NCI-H524 treated with DMSO at 0.1 percent for 48 hours (cell line): ENCODE measurements around the gene CENPP.

Experiments
- DNase-seq: peaks from one replicate; lab custom pipeline; 2025; lab: John Stamatoyannopoulos, UW

Gene CENPP

DNA sequence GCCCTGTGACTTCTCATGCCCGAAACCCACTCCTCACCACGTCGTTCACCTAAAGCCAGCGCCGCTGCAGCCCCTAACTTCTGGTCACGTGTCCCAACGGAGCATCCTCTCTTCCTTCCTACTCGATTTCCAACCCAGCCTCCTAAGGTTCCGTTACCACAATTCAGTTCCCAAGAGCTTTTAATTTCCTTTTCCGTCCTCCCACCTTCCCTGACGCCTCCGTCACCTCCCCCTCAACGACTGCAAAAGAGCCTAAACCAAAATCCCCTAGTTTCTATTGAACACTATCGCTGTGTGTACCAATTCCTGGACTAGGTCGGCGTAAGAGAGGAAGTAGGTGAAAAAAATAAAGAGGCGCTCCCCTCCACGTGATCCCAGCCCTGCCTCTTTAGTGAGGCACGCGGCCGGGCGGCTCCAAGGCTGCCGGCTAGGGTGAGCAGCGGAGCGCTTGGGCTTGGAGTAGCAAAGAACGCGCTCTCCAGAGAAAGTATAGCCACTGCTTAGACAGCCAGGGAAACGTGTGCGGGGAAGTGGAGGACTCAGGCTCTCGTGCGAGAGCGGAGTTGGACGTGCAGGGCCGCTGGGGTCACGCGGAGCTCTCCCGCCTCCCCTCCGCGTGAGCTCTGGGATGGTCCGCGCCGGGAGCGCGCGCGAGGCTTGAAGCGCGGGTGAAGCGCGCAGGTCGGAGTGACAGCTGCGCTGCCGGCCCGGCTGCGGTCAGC is at the start of gene CENPP, which contains the start of gene NOL8:
CENPP (plus strand) TSS at position 685 of the 722 bp plus-strand sequence.
NOL8 (minus strand) TSS at position 82 of the 722 bp plus-strand sequence. CDS start 1,189 bp downstream, outside the sequence.
- DNase-seq = peak; percentile 67

DNA sequence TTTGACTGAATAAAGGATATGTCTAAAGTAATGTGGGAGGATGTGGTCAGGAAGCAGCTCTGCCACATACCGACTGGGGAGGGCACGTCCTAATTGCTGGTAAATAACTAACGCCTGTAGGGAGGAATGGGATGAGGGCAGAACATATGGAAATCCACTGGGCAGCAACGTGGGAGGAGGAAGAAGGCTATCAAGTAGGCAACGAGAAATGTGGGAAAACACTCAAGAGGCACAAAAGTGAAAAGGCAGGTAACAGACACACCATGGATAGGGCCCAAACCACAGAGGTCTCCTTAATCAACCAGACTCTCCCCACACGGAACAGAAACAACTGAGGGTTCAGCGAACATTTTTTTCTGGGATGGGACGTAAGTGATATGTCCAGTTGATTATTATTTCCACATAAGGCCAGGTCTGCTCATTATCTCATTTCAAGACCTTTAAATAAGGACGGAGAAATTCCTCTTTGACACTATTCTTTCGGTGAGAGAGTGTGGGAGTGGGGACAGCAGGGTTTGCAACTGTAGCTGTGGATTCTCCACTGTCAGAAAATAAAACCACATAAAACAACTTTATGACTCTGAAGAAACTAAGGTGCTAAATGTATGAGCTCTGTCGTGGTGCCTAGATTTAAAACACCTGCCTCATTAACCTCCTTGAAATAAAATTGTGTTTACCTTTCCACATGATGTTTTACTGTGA is 49.3 kb upstream of the CENPP start:
- DNase-seq = no peak

DNA sequence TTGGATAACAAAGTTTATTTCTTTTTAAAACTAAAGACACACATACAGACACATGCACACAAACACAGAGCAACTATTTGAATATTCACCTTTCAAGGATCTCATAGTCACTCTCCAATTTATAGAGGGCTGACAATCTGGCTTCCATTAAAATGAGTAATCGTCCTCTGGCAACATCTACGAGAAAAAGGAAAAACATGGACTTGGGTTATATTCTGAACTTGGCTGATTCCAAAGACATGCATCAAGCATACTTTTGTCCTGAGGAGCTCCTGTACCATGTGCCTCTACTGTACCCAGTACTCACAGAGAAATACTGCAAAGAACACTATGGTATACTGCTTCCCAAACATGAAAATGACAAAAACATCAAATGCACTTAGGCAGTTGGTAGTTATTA is 47.6 kb upstream of the CENPP start:
- DNase-seq = no peak

DNA sequence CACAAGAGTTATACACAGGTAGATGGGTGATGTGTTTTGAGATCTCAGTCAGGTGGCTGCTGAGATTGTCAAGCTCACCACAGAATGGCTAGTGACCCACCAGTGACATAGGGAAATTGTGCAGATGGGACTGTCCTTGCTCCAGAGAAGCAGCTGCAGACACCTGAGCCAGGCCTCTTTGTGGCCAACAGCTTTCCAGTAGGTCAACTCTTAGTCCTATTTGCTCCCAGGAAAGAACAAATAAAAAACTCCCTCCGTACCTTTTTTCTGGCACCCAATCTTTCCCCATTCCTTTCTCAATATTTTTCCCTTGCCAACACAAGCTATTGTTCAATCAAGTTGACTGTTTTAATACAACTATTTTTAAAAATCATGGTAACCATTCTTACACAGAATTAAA is 46.5 kb upstream of the CENPP start:
- DNase-seq = no peak

DNA sequence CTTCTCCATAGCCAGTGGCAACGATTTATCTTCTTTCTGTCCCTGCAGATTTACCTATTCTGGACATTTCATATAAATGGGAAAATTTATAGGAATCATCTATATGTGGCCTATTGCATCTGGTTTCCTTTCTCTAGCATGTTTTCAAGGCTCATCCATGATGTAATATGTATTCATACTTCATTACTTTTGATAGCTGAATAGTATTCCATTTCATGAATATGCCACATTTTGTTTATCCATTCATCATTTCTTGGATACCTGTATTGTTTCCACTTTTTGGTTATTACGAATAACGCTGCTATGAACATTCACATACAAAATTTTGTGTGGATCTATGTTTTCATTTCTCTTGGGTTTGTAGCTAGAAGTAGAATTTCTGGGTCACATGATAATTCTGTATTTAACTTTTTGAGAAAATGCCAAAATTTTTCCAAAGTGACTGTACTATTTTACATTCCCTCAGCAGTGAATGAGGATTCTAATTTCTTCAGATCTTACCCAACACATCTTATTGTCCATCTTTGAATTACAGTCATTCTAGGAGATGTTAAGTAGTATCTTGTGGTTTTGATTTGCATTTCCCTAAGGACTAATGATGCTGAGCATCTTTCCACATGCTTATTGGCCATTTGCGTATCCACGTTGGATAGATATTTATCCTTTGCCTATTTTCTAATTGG is 35.9 kb upstream of the CENPP start:
- DNase-seq = no peak

DNA sequence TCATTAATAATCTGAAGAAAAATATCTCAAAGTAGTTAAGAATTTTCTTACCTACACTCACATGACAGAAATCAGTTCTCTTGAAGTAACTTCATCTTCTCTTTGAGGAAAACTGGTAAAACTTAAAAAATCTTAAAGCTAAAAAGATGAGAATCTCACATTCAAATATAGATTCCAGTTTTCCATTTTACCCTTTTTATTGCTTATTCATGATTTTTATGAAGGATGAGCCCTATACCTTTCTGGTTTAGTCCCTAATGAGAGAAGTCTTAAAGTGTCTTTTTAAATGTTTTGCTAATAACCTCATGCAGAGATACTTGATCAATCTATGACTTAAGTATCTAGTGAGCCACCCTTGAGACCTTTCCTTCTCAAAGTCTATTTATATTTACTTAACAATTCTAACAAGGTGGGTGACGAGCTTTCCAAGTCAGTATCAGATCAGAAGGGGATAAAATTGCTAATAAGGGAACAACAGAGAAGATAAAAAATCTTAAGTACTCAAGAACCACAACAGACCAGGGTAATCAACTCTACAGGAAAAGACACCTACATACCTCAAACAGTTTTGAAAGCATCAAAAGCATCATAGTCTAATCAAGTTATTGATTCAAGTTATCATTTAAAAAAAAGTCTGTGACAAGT is 34.8 kb upstream of the CENPP start:
- DNase-seq = no peak

DNA sequence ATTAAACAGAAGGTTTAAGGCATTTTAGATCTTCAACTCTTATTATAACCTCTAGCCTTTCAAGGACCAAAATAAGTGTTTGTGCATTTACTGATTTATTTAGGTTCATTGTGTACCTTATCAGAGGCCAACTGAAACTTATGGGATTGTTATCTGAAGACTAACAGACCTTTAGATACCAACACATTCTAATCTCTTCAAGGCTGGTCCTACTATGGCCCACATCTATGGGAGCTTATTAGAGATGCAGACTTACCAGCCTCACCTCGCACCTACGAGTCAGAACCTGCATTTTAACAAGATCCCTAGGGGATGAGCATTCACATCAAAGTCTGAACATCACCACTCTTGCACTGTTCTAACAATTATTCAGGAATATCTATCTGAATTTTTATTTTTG is 34.2 kb upstream of the CENPP start:
- no peak for DNase-seq

DNA sequence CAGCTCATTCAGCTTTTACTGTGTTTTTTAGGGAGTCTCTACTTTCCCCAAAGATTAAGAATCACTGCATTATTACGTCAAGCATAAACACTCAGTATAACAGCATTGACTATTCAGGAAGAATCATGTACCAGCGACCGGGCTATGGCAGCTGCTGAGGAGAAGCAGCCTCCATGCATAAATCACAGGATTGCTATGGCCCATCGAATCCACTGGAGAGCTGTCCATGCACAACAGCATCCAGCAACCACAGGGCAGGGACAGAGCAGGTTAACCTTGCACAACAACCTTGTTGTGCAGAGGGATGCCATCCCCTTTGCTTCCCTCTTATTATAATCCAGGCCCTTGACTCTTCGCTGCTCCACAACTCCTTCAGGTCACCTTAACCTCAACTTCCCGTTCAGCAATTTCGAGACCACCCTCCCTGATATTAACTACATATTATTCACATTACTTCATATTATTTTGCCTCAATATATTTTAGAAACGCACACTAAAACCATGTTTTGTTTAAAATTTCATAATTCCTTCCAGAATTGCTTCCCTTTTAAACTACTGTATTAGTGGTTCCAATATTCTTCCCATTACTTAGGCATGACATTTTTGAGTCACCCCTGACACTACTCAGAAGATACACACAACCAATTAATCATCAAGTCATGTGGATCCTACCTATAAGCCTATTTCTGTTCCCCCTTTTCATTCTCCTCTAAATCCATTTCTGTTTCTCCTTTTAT is 33.2 kb upstream of the CENPP start:
- no peak for DNase-seq

DNA sequence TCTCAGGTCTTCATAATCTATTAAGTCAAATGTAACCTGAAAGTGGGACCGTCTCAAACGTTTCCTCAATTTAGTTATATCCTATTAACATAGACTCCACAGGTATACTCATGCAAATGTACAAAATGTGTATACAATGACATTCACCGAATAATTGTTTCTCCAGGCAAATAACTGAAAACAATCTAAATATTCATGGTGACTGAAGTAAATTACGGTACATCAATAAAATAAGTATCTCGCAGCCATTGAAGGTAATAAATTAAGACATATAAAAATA is 32.7 kb upstream of the CENPP start:
- DNase-seq = no peak

DNA sequence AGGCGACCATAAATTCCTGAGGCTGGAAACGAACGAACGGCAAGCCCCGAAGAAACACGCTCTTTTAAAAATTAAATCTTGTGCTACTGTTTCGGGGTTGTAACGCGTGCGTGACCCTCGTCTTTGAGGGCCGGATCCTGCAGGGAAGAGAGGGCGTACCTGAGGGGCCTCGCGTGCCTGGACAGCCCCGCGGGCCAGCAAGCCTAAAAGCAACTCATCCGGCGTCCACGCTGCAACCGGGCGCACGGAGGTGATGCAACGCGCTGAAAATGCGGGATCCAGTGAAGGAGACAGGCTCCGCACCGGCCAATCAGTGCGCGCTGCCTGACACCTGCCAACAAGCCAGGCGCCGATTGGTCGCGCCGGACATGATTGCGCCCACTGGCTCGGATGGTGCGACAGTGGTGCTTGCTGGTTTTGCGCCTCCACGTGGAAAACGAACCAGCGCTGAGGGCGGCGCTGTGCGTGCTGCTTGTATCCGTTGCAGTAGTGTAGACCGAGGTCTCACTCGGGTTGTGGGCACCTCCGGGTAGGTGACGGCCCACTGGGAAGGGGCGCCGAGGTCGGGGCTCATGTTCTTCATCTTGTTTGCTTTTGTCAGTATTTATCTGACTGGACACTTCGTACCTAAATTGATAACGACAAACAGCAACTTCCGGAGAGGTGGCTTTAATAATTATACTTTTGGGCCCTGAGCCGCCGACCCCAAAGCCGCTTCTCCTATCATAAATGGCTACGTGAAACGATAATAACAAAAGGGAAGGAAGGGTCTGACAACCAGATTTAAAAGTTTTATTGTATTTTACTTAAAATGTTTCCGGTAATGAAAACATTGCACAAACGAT is 32.1 kb upstream of the CENPP start, which contains the start of gene IARS1:
IARS1 (minus strand) TSS at position 246 of the 845 bp plus-strand sequence. CDS start 4,278 bp downstream, outside the sequence.
- peak; percentile 94 for DNase-seq

DNA sequence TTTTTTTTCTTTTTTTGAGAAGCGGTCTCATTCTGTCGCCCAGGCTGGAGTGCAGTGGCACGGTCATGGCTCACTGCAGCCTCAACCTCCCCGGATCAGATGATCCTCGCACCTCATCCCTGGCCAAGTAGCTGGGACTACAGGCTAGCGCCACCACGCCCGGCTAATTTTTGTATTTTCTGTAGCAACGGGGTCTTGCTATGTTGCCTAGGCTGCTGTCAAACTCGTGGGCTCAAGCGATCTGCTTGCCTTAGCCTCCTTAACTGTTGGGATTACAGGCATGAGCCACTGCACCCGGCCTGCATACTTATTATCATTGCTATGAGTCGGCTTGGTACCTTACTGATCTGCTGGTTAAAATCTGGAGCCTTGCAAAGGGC is 31.5 kb upstream of the CENPP start:
- DNase-seq = no peak

DNA sequence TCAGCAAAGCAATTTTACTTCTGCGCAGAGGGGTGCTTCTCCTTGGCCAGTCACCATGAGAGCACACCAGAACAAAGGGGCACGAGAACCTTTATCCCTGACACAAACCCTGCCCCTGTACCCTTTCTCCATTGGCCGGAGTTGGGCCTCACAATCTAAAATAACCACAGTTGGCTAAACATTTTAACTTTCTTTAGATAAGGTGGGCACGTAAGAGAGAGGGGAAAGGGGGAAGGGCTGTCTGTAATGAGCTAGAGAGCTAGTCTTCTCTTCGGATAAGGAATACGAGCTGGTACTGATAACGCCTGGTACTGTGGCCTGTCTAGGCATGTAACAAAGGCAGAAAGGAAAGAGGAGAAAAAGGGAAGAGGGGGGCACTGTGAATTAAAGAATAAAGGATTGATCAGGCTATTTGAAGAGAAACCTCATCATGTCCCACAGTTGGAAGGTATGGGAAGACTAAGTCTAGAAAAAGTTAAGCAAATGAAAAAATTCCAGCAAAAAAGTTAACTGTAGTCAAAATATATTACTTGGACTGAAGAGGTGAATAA is 30.4 kb upstream of the CENPP start:
- no peak for DNase-seq

DNA sequence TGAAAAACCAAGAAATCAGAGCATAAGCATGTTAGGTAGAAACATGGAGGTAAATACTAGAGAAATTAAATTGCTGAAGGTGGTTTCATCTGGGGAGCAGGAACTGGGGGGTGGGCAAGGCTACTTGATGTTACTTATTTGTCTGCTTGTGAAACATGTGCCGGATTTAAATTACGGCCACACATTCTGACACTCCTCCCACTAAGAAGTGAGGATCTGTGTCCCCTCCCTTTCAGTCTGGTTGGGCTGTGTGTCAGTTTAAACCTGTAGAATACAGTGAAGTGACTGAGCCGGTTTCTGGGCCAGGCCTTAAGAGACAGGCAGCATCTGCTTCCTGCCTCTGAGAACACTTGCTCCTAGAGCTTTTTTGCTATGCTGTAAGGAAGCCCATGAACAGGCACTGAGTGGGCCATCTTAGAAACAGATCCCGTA is 29.9 kb upstream of the CENPP start:
- DNase-seq = no peak

DNA sequence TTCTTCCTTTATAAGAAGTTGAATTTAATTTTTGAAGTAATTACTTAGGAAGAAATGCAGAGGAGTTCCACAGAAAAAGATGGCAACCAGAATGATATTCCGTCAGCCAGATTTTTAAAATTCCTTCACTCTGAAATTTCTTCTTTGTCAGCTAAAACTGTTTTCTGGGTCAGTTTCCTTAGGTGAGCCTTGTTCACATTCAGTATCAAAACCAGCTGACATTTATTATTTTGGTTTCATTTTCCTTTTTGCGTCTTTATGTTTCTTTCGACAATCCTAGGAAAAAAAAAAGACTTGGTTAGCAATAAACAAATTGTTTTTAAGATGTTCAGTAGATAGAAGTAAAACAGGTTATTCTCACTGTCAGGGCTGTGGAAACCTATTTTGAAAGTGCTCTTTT is 28.1 kb upstream of the CENPP start:
- no peak for DNase-seq

DNA sequence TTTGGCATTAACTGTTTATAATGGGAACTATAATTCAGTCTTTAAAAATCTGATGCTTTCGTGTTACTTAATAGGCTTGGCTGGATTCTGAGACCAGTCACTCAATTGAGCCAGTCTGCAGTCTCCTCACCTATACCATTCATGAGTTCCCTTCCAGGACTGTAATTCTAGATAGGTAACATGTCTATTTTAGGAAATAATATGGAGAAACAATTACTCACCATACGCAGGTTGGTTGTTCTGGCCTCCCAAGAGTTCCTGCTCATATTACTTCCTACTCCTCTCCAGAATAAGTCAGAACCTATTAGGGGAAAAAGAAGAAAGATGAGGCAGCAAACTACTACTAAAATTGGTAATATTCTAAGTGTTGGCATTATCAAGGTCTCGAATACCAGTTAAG is 27.7 kb upstream of the CENPP start:
- no peak for DNase-seq

DNA sequence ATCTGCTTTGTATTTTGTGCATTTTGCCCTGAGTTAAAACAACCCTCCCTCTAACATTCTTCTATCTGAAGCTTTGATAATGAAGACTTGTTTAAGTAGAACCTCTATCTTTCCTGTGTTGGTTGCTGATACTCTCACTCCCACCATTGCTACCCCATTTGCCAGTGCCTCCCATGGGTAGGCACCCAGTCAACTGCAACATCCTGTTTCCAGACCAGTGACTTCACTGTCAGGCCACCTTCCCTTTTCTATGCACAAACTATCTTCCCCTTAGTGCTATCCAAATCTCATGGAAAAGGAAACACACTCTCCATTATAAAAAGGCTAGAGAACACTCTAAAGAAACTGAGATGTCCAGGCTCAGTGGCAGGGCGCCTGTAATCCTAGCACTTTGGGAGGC is 26.6 kb upstream of the CENPP start:
- DNase-seq = no peak

DNA sequence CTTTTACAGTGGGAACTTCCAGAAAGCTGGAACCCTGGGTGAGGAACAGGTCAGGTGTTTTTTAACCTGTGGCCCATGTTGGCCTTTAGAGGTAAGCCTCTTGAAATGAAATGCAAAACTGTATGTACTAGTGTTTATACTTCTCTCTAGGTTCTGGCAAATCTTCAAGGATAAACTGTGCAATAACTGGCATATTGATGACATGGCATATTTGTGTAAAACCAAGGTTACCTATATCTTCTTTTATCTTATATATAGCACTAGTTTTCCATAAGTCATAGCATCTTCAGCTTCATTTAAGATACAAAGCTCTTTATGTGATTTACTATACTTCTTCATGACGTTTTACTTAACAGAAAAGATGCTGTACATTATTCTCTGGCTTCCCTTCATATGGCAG is 24.8 kb upstream of the CENPP start:
- no peak for DNase-seq

DNA sequence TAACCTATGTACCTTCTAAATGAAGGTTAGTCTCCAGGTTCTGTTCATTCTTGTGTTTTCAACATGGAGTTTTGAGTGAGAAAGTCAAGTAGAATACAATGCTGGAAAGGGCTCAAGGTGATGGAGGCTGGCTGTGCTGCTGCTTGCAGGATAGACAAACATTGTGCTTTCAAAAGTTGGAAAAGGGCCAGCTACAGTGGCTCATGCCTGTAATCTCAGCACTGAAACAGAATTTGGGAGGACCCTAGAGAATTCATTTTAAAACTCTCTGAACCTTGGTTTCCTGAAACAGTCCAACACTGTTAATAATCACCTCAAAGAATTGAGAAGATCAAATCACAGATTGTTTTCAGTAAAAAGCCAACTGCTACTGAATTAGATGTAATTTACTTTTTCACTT is 16.9 kb upstream of the CENPP start:
- no peak for DNase-seq

DNA sequence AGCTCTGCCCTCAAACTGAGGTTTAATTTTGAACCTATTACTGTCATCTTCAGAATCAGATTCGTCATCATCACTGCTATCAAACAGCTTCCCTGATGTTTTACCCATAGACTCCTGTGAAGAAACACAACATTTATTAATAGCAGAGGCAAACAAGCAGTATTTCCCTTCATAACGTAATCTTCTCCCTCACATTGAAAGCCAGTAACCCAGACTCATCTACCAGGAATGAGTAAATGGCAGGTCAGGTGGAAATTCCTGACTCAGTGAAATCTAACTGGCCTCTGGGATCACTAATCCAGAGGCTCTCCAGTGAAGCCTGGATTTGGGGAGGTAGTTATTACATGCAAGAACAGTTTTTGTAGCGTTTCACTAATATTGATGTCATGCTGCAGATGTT is 15.2 kb upstream of the CENPP start:
- DNase-seq = no peak

DNA sequence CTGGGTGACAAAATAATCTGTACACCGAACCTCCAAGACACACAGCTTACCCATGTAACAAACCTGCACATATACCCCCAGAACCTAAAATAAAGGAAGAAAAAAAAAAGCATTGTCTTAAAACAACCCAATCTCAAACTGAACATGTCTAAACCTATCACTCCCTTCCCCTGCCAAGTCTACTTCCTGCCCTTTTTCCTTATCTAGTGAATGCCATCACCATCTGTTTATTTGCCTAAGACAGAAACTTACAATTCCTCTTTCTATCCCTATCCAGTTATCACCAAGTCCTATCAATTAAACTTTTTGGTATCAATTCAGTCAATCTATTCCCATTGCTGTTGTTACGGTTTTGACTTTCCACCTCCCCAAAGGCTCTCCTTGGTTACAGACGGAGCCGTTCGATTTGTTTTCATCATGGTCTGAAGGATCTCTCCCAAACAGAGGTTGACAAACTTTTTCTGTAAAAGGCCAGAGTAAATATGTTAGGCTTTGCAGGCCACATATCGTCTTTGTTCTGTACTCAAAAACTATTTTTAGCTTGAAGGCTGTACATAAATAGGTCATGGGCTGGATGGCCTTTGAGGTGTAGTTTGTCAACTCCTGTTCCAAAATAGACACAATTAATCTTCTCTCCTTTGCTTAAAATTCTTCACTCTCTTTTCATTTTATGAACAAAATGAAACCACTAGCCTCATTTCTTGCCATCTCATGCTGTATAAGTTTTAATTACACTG is 12.7 kb upstream of the CENPP start:
- no peak for DNase-seq
